ENCODE measurements around the gene FXYD5.

The FXYD5 gene

DNA sequence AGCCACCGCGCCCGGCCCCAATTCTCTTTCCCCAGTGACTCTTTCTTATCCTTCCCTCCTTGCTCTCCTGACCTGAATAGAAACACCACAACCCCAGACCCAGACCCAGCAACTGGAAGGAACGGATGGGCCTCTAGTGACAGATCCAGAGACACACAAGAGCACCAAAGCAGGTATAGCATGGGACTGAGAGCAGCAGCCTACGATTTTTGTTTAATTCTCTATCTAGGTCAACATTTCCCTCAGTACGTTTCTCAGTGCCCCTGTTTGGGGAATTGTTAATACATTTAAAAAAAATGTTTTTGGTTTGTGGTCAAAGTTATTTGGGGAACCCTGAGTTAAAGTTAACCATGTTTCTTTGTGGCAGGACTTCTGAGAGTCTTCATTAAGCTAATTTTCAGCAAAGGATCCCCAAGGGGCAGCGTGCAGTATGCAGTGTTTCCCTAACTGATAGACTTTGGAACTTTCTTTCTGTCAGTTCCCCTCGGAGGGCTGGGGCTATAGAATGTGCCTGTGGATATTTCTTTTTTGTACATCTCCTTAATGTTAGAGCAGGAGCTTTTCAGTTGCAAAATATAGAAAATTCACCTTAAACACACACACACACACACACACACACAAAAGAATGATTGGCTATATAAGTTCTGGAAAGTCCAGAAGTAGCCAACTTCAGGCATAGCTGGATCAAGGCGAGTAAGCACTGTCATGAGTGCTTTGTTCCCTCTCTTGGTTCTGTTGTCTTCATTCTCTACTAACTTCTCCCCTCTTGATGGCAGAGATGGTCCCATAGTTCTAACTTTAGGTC, 6.3 kb downstream of the FXYD5 start:
- no peak for DNase-seq (ENCODE audit: low read depth)
- no peak for TF ChIP-seq CTCF (IDR thresholded peaks at IDR 0.05; ENCODE audit: low read depth, low read length, missing control alignments)
- H3K4me3 ChIP-seq (ENCODE audit: low read depth, low read length): no peak overlapping the region

DNA sequence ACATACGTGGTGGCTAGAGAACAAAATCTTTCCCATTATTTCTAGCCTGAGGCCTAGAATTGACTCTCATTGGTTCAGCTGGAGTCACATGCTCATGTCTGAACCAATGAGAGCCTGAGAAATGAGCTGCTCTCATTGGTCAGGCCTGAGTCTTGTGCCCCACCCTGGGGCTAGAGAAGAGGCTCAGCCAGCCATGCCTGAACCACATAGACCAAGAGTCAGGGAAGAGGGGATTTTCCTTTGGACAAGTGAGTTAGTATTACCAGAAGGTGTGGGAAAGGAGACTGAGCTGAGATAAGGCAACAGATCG, 6.9 kb downstream of the FXYD5 start:
- TF ChIP-seq CTCF (IDR thresholded peaks at IDR 0.05; ENCODE audit: low read depth, low read length, missing control alignments): no peak
- no peak for DNase-seq (ENCODE audit: low read depth)

DNA sequence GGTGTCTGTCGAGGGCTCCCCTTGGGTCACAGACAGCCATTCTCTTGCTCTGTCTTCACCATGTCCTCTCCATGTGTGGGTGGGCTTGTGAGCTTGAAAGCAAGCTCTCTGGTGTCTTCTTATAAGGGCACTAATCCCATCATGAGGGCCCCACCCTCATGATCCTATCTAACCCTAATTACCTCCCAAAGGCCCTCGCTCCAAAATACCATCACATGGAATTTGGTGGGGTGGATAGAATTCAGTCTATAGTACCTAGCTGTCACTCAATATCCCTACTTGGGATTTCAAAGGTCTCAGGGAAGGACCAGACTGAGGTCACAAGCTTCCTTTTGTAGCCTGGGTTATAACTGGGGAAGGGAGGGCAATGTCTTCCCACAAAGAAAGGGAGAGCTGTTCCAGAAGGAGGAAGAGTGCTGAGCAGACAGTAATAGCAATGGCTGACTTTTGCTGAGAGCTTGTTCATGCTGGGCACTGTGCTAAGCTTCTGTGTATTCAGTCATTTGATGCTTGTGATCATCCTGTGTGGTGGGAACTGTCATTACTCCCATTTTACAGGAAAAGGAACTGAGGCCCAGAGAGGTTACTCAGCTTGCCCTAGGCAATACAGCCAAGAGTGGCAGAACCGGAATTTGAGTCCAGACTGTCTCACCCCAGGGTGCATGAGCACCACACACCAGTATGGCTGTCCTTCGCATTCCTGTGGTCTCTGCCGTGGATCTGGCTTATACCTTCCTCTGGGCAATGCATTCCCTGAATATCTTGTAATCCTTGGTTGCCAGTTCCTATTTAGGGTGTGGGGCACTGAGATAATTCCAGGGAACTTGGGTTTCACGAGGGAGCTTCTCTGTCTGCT, 8.2 kb downstream of the FXYD5 start:
- TF ChIP-seq CTCF (IDR thresholded peaks at IDR 0.05; ENCODE audit: low read depth, low read length, missing control alignments): no peak
- DNase-seq (ENCODE audit: low read depth): no peak
- H3K4me3 ChIP-seq (ENCODE audit: low read depth, low read length): no peak overlapping the region

More for the DNA sequence above, 6.9 kb downstream of the FXYD5 start:
- no peak overlapping the region for H3K4me3 ChIP-seq (ENCODE audit: low read depth, low read length)

GRCh38 chr19:35164418-35164817, 9.9 kb downstream of the FXYD5 start:
- H3K4me3 ChIP-seq (ENCODE audit: low read depth, low read length): no peak overlapping the region
- DNase-seq (ENCODE audit: low read depth): no peak
- no peak for TF ChIP-seq CTCF (IDR thresholded peaks at IDR 0.05; ENCODE audit: low read depth, low read length, missing control alignments)

- DNase-seq (ENCODE audit: low read depth): no peak
- H3K4me3 ChIP-seq (ENCODE audit: low read depth, low read length): no peak overlapping the region
- no peak for TF ChIP-seq CTCF (IDR thresholded peaks at IDR 0.05; ENCODE audit: low read depth, low read length, missing control alignments)
Measured at GRCh38 chr19:35165200-35166058, 10.9 kb downstream of the FXYD5 start.

DNA sequence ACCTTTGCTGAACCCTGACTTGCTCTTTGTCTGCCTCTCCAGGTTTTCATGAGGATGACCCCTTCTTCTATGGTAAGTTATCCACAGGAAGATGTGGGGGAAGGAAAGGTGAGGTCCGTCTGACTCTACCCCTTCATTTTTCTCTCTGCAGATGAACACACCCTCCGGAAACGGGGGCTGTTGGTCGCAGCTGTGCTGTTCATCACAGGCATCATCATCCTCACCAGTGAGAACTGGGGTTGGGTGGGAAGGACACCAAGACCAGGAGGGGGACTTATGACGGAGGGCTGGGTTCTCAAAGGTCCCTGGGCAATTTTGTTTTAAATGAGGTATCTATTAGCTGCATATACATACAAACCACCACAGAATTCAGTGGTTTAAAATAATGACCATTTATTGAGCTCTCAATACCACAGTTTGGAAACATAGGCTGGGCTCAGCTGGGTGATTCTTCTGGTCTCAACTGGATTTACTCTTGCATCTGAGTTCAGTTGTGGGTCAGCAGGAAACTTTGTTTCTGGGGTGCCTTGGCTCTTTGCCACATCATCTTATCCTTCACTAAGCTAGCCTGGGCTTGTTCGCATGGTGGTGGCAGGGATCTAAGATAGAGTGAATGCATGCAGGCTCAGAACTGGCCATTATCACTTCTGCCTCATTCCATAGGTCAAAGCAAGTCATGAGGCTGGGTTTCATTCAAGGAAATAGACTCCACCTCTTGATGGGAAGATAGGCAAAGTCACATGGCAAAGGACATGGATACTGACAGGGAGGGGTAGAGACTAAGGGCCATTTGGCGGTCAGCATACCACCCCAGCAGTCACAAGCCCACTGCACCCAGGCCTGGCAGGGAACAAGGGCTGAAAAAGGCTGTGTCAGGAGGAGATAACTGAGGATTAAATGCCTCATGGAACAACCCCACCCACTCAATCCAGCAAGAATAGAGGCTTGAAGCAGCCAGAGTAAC, 11.8 kb downstream of the FXYD5 start:
- TF ChIP-seq CTCF (IDR thresholded peaks at IDR 0.05; ENCODE audit: low read depth, low read length, missing control alignments): no peak
- no peak for DNase-seq (ENCODE audit: low read depth)
- no peak overlapping the region for H3K4me3 ChIP-seq (ENCODE audit: low read depth, low read length)

All from GM12864 (cell line).